PFSK-1 (cell line): ENCODE results near the gene PCIF1.

Source experiments
- FOXP2 ChIP-seq: optimal IDR thresholded peaks from 2 replicates; pipeline ENCODE3; 2011; ENCODE audit warnings: borderline replicate concordance, control low read depth, inconsistent platforms; ENCODE audit not compliant: insufficient read depth; ENCODE audit errors: extremely low read length, extremely low read depth
- POLR2AphosphoS5 ChIP-seq: IDR thresholded peaks from 2 replicates; pipeline ENCODE4 v1.6.1; 2012; ENCODE audit warnings: low read depth, mild to moderate bottlenecking, control low read depth, low read length, moderate library complexity
- REST ChIP-seq, 2 experiments: IDR thresholded peaks; 2 replicates each; pipeline versions ENCODE4 v1.6.1 to v1.8.0; 2011 to 2012; ENCODE audit warnings: low read depth in 2 of 2, low read length in 2 of 2, control low read depth in 1 of 2, inconsistent platforms in 1 of 2, mild to moderate bottlenecking in 1 of 2, moderate library complexity in 1 of 2; ENCODE audit not compliant: insufficient read depth in 1 of 2

DNA sequence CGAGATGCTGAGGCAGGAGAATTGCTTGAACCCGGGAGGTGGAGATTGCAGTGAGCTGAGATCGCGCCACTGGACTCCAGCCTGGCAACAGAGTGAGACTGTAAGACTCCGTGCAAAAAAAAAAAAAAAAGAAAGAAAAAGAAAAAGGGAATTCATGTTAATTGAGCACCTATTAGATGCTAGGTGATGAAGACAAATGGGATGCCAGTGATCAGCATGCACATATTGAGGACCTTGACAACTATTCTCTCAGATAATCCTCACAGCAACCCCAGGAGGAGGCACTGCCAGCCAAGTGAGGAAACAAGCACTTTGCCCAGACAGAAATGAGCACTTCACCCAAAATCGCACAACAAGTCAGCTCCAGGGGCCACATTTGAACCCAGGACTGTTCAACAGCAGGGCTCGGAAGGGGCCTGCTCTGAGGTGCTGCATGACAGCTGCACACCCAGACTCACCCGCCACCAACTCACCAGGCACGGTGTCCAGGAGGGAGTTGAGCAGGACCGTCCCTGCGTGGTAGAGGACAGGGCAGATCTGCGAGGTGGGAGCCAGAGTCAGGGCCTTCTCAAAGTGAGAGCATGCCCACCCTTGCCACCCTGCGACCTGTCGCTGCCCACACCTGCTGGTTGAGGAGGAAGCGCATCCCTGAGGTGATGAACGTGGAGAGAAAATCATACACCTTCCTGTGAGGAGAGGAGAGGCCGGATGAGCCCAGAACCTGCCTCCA is 27.1 kb upstream of the PCIF1 start:
- TF ChIP-seq REST (IDR thresholded peaks at IDR 0.05; ENCODE audit: insufficient read depth in 1 of 2, low read depth in 2 of 2, low read length in 2 of 2) (no peak), FOXP2 (no peak), POLR2AphosphoS5 (no peak)
